LNCaP clone FGC (cell line): Measurements from ENCODE around the gene LSM5.

Experiments used
- DNase-seq: peaks from one replicate; pipeline ENCODE4 v3.0.0-alpha.2; 2011; ENCODE audit warnings: low read depth
- H3K4me3 ChIP-seq: 2 replicates; pipeline ENCODE4 v1.5.1; 2011; ENCODE audit warnings: mild to moderate bottlenecking, low read depth, low read length, control low read depth
- CTCF ChIP-seq: IDR thresholded peaks from 2 replicates; pipeline ENCODE4 v1.5.1; 2012; ENCODE audit warnings: mild to moderate bottlenecking; ENCODE audit not compliant: control insufficient read depth, insufficient read depth; ENCODE audit errors: extremely low read depth

The LSM5 gene

DNA sequence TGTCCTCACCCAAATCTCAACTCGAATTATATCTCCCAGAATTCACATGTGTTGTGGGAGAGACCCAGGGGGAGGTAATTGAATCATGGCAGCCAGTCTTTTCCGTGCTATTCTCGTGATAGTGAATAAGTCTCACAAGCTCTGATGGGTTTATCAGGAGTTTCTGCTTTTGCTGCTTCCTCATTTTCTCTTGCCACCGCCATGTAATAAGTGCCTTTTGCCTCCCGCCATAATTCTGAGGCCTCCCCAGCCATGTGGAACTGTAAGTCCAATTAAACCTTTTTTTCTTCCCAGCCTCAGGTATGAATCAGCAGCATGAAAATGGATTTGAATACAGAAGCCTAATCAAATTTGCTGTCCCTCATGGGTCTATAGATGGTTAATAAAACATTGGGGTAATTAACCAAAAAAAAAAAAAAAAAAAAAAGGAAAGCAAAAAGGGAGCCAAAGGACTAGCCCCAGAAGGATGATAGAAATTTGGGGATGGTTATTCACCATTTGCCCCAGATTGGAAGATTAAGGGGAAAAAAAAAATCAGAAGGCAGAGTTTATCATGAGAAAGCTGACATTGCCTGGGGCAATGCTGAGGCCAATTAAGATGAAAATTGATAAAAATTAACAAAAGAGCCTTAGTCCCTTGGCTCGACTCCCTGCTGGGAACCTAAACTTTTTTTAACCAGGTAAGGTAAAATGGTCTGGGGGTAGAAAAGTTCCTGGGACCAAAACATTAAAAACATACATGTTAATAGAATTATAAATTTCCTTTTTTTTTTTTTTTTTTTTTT is 32.8 kb upstream of the LSM5 start:
- no peak for DNase-seq
- TF ChIP-seq CTCF, result no peak
- no peak overlapping the region for H3K4me3 ChIP-seq

DNA sequence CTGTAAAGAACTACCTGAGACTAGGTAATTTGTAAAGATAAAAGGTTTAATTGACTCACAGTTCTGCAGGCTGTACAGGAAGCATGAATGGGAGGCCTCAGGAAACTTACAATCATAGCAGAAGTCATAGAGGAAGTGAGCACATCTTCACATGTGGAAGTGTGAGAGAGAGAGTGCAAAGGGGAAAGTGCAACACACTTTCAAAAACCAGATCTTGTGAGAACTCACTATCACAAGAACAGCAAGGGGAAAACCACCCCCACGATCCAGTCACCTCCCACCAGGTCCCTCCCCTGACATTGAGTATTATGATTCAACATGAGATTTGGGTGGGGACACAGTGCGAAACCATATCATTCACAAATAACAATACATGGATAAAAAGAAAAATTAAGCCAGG is 29.6 kb upstream of the LSM5 start:
- TF ChIP-seq CTCF, result no peak
- H3K4me3 ChIP-seq, result no peak overlapping the region

DNA sequence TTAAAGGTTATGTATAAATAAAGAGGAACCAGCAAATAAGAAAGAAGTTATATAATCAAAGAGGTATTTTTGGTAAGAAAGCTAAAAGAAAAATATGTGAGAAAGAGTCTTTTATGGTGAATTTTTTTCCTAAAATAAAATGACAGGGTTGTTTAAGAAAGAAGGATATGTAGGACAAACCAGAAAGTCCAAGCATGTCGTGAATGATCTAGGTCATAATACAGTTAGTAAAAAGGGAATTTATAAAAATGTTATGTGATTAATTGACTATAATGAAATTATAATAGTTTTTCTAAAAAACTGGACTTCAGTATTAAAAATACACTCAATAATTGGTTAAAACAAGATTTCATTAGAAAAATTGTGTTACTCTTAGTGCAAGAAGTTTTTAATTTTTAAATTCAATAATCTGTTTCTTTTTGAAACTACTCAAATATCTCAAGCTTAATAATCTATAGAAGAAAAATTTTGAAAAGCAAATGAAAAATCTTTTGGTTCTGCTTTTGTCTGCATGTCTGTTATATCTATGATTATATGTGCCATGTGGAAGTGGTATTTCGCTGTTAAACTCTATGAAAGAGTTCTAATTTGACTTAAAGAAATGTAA is 28.5 kb upstream of the LSM5 start:
- TF ChIP-seq CTCF, result no peak
- DNase-seq, result no peak
- H3K4me3 ChIP-seq, result no peak overlapping the region

More for the DNA sequence above, 29.6 kb upstream of the LSM5 start:
- DNase-seq, result no peak

DNA sequence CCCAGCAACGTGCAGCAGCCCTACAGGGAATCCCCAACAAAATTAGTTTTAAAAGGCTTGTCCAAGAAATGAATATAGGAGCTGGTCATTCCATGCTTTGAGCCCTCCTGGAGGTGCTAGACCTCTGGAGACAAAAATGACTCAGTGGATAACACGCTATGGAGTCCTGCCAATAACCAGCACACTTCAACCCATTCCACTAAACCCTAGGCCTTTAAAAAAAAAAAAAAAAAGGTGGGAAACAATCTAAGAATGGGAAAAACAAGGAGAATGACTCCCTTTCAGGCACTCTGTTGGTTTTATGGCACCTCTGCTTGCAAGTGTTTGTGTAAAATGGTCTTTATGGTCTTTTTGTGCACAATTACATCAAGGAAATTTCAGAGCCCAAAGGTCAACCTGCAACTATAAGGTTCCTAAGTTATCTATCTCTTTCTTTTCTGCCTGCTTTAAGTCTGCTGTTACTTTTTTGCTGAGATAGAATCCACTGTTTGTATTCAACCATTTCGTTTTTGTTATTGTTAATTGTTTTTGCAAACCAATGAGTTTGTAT is 26.4 kb upstream of the LSM5 start:
- no peak overlapping the region for H3K4me3 ChIP-seq
- TF ChIP-seq CTCF, result no peak
- DNase-seq, result no peak

- DNase-seq, result no peak
- no peak overlapping the region for H3K4me3 ChIP-seq
- TF ChIP-seq CTCF, result no peak
These were observed 25.8 kb upstream of the LSM5 start for GRCh38 chr7:32515890-32516550.

- H3K4me3 ChIP-seq, result no peak overlapping the region
- DNase-seq, result no peak
- no peak for TF ChIP-seq CTCF
These were observed 23.0 kb upstream of the LSM5 start for GRCh38 chr7:32513210-32513609.
